WTC11 (cell line): Measurements from ENCODE around the gene GPR153. TPM values are rescaled to one million over a fixed set of nuclear protein-coding genes. Genes with fewer than 3 reads are reported as not detected.

Experiments used
- ATAC-seq: fragments of 200-7000 bp; cut with Tn5 transposase; 2 replicates; pipeline ENCODE4 v1.10.0; 2021; ENCODE audit warnings: mild to moderate bottlenecking, moderate library complexity
- CTCF ChIA-PET: fragments of 300-600 bp; sonication (Branson Sonifier 250); formaldehyde crosslinking; loops from one replicate; lab custom pipeline; 2021; ENCODE audit warnings: antibody characterized with exemption; lab: Charles Lee
- POLR2A ChIA-PET: fragments of 350-600 bp; sonication (Branson Sonifier 250); formaldehyde crosslinking; loops from one replicate; lab custom pipeline; 2021; ENCODE audit warnings: antibody characterized with exemption; lab: Charles Lee
- DNase-seq: peaks from one replicate; pipeline ENCODE4 v3.0.0; 2021; ENCODE audit warnings: low spot score
- H3K27ac Mint-ChIP-seq: 2 replicates; pipeline ENCODE4 v1.8.0; 2021; ENCODE audit warnings: mixed read lengths
- H3K27me3 Mint-ChIP-seq: 2 replicates; pipeline ENCODE4 v1.8.0; 2021; ENCODE audit warnings: low read depth, mild to moderate bottlenecking, moderate library complexity, mixed read lengths
- H3K36me3 Mint-ChIP-seq: 2 replicates; pipeline ENCODE4 v1.8.0; 2021; ENCODE audit warnings: mixed read lengths
- H3K4me1 Mint-ChIP-seq: 2 replicates; pipeline ENCODE4 v1.8.0; 2022; ENCODE audit warnings: mixed read lengths
- H3K4me3 Mint-ChIP-seq: 2 replicates; pipeline ENCODE4 v1.8.0; 2021; ENCODE audit warnings: mild to moderate bottlenecking, moderate library complexity, mixed read lengths
- H3K9me3 Mint-ChIP-seq: 2 replicates; pipeline ENCODE4 v1.8.0; 2021; ENCODE audit warnings: mixed read lengths
- CREB1 ChIP-seq: sonication (generic); formaldehyde crosslinking; IDR thresholded peaks from 2 replicates; pipeline ENCODE4 v1.8.0; 2023; ENCODE audit warnings: mild to moderate bottlenecking, missing genetic modification reagents
- FOXJ3 ChIP-seq: sonication (generic); formaldehyde crosslinking; IDR thresholded peaks from 2 replicates; pipeline ENCODE4 v1.9.0; 2021; ENCODE audit warnings: missing genetic modification reagents, mild to moderate bottlenecking, borderline replicate concordance
- IRF2 ChIP-seq: sonication (generic); formaldehyde crosslinking; IDR thresholded peaks from 2 replicates; pipeline ENCODE4 v1.8.0; 2022; ENCODE audit warnings: low read depth, missing genetic modification reagents, borderline replicate concordance
- JUN ChIP-seq: sonication (generic); formaldehyde crosslinking; IDR thresholded peaks from 2 replicates; pipeline ENCODE4 v1.8.0; 2023; ENCODE audit warnings: mild to moderate bottlenecking, missing genetic modification reagents
- NFATC4 ChIP-seq: fragments of 250-450 bp; sonication (Bioruptor Pico); IDR thresholded peaks from 2 replicates; pipeline ENCODE4 v1.9.0; 2021; ENCODE audit warnings: mild to moderate bottlenecking
- NR1H2 ChIP-seq: sonication (generic); formaldehyde crosslinking; IDR thresholded peaks from 2 replicates; pipeline ENCODE4 v1.9.0; 2021; ENCODE audit warnings: mild to moderate bottlenecking, moderate library complexity, missing genetic modification reagents
- SMAD3 ChIP-seq: sonication (generic); formaldehyde crosslinking; IDR thresholded peaks from 2 replicates; pipeline ENCODE4 v1.8.0; 2022; ENCODE audit warnings: missing genetic modification reagents, mild to moderate bottlenecking, borderline replicate concordance
- SP1 ChIP-seq: sonication (generic); formaldehyde crosslinking; conservative IDR thresholded peaks from 2 replicates; pipeline ENCODE4 v1.8.1; 2022; ENCODE audit warnings: missing genetic modification reagents
- ZNF232 ChIP-seq: sonication (generic); formaldehyde crosslinking; IDR thresholded peaks from 2 replicates; pipeline ENCODE4 v1.8.0; 2022; ENCODE audit warnings: mild to moderate bottlenecking, missing genetic modification reagents
- total RNA-seq: library from RNA; stranded (reverse); gene quantifications from 3 replicates; pipeline ENCODE4 v1.2.3, GENCODE V29; 2021
- TF ChIP-seq, protein P1 (sequence below): sonication (generic); formaldehyde crosslinking; IDR thresholded peaks from 2 replicates; pipeline ENCODE4 v1.8.1; 2022; ENCODE audit warnings: low read depth, missing genetic modification reagents, borderline replicate concordance
- TF ChIP-seq, protein P2 (sequence below): sonication (generic); formaldehyde crosslinking; IDR thresholded peaks from 2 replicates; pipeline ENCODE4 v1.8.1; 2023; ENCODE audit warnings: mild to moderate bottlenecking, missing genetic modification reagents, borderline replicate concordance
- TF ChIP-seq, protein P3 (sequence below): fragments of 250-450 bp; sonication (Bioruptor Pico); IDR thresholded peaks from 2 replicates; pipeline ENCODE4 v1.9.0; 2021; ENCODE audit warnings: mild to moderate bottlenecking, borderline replicate concordance
- TF ChIP-seq, protein P4 (sequence below): sonication (generic); formaldehyde crosslinking; IDR thresholded peaks from 2 replicates; pipeline ENCODE4 v1.8.0; 2023; ENCODE audit warnings: missing genetic modification reagents, mild to moderate bottlenecking, borderline replicate concordance
- TF ChIP-seq, protein P5 (sequence below): sonication (generic); formaldehyde crosslinking; IDR thresholded peaks from 2 replicates; pipeline ENCODE4 v1.8.1; 2023; ENCODE audit warnings: mild to moderate bottlenecking, missing genetic modification reagents
- TF ChIP-seq, protein P6 (sequence below): sonication (generic); formaldehyde crosslinking; IDR thresholded peaks from 2 replicates; pipeline ENCODE4 v1.8.1; 2023; ENCODE audit warnings: mild to moderate bottlenecking, moderate library complexity, missing genetic modification reagents

Gene GPR153
- total RNA-seq, 1 experiment from 2014 or later, result 13.4 TPM

DNA sequence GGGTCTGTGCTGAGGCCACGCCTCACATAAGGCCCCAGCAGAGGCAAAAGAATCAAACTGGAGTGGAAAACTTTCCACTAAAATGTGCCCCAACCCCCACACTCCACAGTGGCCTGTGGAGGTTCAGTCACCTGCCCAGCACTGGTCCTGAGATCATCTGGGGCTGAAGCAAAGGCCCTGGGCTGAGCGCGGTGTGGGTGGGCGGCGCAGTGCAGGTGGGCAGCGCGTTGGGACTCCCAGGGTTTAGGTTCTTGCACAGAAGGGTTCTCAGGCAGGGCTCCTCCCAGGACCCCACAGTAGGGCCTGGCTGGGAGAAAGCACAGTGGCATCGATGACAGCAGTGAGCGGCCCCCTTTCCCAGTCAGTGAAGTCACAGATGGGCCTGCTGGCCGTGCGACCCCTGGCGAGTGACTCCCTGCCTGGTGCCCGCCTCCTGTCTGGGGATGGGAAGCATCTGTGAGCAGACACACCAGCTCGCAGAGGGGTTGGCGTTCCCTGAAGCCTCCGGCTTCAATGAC lies 13.8 kb upstream of the GPR153 start (continued):
- TF ChIP-seq JUN (CRISPR knock-in tag), result no peak
- TF ChIP-seq, protein P1, sequence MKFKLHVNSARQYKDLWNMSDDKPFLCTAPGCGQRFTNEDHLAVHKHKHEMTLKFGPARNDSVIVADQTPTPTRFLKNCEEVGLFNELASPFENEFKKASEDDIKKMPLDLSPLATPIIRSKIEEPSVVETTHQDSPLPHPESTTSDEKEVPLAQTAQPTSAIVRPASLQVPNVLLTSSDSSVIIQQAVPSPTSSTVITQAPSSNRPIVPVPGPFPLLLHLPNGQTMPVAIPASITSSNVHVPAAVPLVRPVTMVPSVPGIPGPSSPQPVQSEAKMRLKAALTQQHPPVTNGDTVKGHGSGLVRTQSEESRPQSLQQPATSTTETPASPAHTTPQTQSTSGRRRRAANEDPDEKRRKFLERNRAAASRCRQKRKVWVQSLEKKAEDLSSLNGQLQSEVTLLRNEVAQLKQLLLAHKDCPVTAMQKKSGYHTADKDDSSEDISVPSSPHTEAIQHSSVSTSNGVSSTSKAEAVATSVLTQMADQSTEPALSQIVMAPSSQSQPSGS, result no peak

DNA sequence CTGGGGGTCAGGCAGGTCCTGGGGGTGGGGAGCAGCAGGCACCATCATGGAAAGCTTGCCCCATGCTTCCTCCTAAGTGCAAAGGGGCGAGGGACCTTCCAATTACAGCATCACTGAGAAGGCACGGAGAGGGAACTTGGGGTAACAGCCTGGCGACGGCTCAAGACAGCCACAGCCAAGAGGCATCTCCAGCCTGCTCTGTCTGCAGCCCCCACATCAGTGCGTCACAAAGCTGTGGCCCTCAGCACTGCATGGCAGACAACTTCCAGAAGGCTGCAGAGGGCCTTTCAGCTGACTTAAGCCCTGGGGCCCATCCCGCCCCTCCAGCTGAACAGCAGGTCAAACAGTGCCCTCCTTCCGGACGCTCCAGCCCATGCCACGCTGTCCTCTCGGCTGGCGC lies 13.2 kb upstream of the GPR153 start:
- ATAC-seq (no peak), DNase-seq (no peak)
- peaks cover 26% of the 10 kb centered on the region for H3K4me1 Mint-ChIP-seq
- H3K27ac Mint-ChIP-seq, result no peak overlapping the region
- H3K27me3 Mint-ChIP-seq, result no peaks in the 10 kb centered on the region
- no peak overlapping the region for H3K4me3 Mint-ChIP-seq
- ChIA-PET CTCF (interaction anchor here (1.7 to 3.1 kb wide), 2 partner anchors 27 kb away, joined by 11 to 14 read pairs; no protein-coding TSS in a partner anchor), POLR2A (no interaction called here)
- H3K36me3 Mint-ChIP-seq, result no peaks in the 10 kb centered on the region
- TF ChIP-seq, protein P2, sequence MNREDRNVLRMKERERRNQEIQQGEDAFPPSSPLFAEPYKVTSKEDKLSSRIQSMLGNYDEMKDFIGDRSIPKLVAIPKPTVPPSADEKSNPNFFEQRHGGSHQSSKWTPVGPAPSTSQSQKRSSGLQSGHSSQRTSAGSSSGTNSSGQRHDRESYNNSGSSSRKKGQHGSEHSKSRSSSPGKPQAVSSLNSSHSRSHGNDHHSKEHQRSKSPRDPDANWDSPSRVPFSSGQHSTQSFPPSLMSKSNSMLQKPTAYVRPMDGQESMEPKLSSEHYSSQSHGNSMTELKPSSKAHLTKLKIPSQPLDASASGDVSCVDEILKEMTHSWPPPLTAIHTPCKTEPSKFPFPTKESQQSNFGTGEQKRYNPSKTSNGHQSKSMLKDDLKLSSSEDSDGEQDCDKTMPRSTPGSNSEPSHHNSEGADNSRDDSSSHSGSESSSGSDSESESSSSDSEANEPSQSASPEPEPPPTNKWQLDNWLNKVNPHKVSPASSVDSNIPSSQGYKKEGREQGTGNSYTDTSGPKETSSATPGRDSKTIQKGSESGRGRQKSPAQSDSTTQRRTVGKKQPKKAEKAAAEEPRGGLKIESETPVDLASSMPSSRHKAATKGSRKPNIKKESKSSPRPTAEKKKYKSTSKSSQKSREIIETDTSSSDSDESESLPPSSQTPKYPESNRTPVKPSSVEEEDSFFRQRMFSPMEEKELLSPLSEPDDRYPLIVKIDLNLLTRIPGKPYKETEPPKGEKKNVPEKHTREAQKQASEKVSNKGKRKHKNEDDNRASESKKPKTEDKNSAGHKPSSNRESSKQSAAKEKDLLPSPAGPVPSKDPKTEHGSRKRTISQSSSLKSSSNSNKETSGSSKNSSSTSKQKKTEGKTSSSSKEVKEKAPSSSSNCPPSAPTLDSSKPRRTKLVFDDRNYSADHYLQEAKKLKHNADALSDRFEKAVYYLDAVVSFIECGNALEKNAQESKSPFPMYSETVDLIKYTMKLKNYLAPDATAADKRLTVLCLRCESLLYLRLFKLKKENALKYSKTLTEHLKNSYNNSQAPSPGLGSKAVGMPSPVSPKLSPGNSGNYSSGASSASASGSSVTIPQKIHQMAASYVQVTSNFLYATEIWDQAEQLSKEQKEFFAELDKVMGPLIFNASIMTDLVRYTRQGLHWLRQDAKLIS (CRISPR knock-in tag), result no peak
- TF ChIP-seq, protein P3, sequence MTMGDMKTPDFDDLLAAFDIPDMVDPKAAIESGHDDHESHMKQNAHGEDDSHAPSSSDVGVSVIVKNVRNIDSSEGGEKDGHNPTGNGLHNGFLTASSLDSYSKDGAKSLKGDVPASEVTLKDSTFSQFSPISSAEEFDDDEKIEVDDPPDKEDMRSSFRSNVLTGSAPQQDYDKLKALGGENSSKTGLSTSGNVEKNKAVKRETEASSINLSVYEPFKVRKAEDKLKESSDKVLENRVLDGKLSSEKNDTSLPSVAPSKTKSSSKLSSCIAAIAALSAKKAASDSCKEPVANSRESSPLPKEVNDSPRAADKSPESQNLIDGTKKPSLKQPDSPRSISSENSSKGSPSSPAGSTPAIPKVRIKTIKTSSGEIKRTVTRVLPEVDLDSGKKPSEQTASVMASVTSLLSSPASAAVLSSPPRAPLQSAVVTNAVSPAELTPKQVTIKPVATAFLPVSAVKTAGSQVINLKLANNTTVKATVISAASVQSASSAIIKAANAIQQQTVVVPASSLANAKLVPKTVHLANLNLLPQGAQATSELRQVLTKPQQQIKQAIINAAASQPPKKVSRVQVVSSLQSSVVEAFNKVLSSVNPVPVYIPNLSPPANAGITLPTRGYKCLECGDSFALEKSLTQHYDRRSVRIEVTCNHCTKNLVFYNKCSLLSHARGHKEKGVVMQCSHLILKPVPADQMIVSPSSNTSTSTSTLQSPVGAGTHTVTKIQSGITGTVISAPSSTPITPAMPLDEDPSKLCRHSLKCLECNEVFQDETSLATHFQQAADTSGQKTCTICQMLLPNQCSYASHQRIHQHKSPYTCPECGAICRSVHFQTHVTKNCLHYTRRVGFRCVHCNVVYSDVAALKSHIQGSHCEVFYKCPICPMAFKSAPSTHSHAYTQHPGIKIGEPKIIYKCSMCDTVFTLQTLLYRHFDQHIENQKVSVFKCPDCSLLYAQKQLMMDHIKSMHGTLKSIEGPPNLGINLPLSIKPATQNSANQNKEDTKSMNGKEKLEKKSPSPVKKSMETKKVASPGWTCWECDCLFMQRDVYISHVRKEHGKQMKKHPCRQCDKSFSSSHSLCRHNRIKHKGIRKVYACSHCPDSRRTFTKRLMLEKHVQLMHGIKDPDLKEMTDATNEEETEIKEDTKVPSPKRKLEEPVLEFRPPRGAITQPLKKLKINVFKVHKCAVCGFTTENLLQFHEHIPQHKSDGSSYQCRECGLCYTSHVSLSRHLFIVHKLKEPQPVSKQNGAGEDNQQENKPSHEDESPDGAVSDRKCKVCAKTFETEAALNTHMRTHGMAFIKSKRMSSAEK (CRISPR knock-in tag), result no peak
- no peaks in the 10 kb centered on the region for H3K9me3 Mint-ChIP-seq

DNA sequence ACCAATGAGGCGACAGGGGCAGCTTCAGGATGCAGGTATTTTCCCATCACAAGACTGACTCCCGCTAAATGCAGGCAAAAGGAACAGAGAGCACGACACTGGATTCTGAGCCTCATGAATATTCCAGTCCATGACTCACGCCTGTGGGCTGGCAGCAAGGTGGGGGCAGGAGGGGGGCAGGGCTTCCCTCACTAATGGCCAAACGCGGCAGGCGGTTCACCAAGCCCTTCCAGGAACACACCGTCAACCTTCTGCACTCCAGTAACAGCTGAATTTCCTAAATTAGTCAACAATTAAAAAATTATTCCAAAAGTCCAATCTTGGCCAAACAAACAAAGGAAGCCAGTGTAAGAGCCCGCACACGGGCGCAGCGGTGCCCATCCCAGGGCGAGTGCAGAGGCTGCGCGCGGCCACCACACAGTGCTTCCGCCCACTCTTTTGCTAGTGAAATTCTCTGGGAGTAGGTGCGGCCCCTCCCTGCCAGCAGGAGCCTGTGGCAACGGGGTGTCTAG lies 12.5 kb upstream of the GPR153 start:
- H3K9me3 Mint-ChIP-seq, result no peaks in the 10 kb centered on the region
- H3K4me1 Mint-ChIP-seq, result peaks cover 26% of the 10 kb centered on the region
- ATAC-seq, result peak; percentile 11; the same call in 1 of the 2 replicates
- H3K4me3 Mint-ChIP-seq, result no peak overlapping the region
- peak overlapping the region; percentile 74 for H3K27ac Mint-ChIP-seq
- POLR2A ChIA-PET, result no interaction called here
- no peaks in the 10 kb centered on the region for H3K27me3 Mint-ChIP-seq
- CTCF ChIA-PET, result interaction anchor here (0.6 to 1.7 kb wide), 12 partner anchors 13 to 330 kb away, joined by 3 to 11 read pairs (median 4); partner anchors contain the start of gene KLHL21
- no peaks in the 10 kb centered on the region for H3K36me3 Mint-ChIP-seq
- no peak for DNase-seq
- TF ChIP-seq, protein P4, sequence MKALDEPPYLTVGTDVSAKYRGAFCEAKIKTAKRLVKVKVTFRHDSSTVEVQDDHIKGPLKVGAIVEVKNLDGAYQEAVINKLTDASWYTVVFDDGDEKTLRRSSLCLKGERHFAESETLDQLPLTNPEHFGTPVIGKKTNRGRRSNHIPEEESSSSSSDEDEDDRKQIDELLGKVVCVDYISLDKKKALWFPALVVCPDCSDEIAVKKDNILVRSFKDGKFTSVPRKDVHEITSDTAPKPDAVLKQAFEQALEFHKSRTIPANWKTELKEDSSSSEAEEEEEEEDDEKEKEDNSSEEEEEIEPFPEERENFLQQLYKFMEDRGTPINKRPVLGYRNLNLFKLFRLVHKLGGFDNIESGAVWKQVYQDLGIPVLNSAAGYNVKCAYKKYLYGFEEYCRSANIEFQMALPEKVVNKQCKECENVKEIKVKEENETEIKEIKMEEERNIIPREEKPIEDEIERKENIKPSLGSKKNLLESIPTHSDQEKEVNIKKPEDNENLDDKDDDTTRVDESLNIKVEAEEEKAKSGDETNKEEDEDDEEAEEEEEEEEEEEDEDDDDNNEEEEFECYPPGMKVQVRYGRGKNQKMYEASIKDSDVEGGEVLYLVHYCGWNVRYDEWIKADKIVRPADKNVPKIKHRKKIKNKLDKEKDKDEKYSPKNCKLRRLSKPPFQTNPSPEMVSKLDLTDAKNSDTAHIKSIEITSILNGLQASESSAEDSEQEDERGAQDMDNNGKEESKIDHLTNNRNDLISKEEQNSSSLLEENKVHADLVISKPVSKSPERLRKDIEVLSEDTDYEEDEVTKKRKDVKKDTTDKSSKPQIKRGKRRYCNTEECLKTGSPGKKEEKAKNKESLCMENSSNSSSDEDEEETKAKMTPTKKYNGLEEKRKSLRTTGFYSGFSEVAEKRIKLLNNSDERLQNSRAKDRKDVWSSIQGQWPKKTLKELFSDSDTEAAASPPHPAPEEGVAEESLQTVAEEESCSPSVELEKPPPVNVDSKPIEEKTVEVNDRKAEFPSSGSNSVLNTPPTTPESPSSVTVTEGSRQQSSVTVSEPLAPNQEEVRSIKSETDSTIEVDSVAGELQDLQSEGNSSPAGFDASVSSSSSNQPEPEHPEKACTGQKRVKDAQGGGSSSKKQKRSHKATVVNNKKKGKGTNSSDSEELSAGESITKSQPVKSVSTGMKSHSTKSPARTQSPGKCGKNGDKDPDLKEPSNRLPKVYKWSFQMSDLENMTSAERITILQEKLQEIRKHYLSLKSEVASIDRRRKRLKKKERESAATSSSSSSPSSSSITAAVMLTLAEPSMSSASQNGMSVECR, result no peak
- TF ChIP-seq, protein P5, sequence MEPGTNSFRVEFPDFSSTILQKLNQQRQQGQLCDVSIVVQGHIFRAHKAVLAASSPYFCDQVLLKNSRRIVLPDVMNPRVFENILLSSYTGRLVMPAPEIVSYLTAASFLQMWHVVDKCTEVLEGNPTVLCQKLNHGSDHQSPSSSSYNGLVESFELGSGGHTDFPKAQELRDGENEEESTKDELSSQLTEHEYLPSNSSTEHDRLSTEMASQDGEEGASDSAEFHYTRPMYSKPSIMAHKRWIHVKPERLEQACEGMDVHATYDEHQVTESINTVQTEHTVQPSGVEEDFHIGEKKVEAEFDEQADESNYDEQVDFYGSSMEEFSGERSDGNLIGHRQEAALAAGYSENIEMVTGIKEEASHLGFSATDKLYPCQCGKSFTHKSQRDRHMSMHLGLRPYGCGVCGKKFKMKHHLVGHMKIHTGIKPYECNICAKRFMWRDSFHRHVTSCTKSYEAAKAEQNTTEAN (CRISPR knock-in tag), result no peak
- TF ChIP-seq NR1H2, result no peak
- TF ChIP-seq SP1 (CRISPR knock-in tag), result no peak
- no peak for TF ChIP-seq ZNF232 (CRISPR knock-in tag)
- no peak for TF ChIP-seq SMAD3 (CRISPR knock-in tag)
- no peak for TF ChIP-seq CREB1
- TF ChIP-seq IRF2, result no peak
- TF ChIP-seq, protein P6, sequence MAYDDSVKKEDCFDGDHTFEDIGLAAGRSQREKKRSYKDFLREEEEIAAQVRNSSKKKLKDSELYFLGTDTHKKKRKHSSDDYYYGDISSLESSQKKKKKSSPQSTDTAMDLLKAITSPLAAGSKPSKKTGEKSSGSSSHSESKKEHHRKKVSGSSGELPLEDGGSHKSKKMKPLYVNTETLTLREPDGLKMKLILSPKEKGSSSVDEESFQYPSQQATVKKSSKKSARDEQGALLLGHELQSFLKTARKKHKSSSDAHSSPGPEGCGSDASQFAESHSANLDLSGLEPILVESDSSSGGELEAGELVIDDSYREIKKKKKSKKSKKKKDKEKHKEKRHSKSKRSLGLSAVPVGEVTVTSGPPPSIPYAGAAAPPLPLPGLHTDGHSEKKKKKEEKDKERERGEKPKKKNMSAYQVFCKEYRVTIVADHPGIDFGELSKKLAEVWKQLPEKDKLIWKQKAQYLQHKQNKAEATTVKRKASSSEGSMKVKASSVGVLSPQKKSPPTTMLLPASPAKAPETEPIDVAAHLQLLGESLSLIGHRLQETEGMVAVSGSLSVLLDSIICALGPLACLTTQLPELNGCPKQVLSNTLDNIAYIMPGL (CRISPR knock-in tag), result no peak
- TF ChIP-seq NFATC4 (CRISPR knock-in tag), result no peak
- no peak for TF ChIP-seq FOXJ3 (CRISPR knock-in tag)
